OCI-LY3 (cell line): Measurements from ENCODE around the gene KLHL33.

Source experiments
- CTCF ChIP-seq: fragments of 200-600, 300-600 bp; sonication (generic); IDR thresholded peaks from 2 replicates; pipeline ENCODE4 v1.5.1; 2014; ENCODE audit warnings: antibody characterized with exemption, low read length, low read depth
- EZH2phosphoT487 ChIP-seq: fragments of 200-600 bp; shearing (Covaris generic); IDR thresholded peaks from 2 replicates; pipeline ENCODE4 v1.6.1; 2018; ENCODE audit warnings: antibody characterized with exemption, mixed run types, low read depth

GRCh38 chr14:20400965-20401593 lies 34.9 kb downstream of the KLHL33 start:
- TF ChIP-seq CTCF (no peak), EZH2phosphoT487 (no peak)
